B cell (primary cell): Measurements from ENCODE around the gene HS2ST1.

ENCODE experiments used
- CTCF ChIP-seq: fragments of 200-600 bp; IDR thresholded peaks from one replicate; pipeline ENCODE4 v1.8.0; 2022; ENCODE audit warnings: antibody characterized with exemption, mild to moderate bottlenecking
- EZH2 ChIP-seq: IDR thresholded peaks from 2 replicates; pipeline ENCODE4 v1.6.1; 2012; ENCODE audit warnings: borderline replicate concordance, low read depth, mild to moderate bottlenecking, moderate library complexity, low read length; ENCODE audit not compliant: insufficient read depth, poor library complexity, severe bottlenecking

GRCh38 chr1:86998727-86999126, 84.3 kb downstream of the HS2ST1 start:
- TF ChIP-seq CTCF (no peak), EZH2 (no peak)
